WI38 (cell line): ENCODE measurements around the gene B3GAT1.
"Not testable (repeated sequence)": the region's sequence is repeated elsewhere in the genome, so short reads cannot be mapped to it uniquely, and the experiment has no call there.

Experiments used
- H3K4me3 ChIP-seq: 2 replicates; pipeline ENCODE4 v1.5.1; 2011; ENCODE audit warnings: low read depth, mild to moderate bottlenecking, control low read depth, low read length
- CTCF ChIP-seq: IDR thresholded peaks from 2 replicates; pipeline ENCODE4 v1.5.1; 2012; ENCODE audit warnings: low read depth, mild to moderate bottlenecking, control low read depth, low read length

Gene B3GAT1, protein sequence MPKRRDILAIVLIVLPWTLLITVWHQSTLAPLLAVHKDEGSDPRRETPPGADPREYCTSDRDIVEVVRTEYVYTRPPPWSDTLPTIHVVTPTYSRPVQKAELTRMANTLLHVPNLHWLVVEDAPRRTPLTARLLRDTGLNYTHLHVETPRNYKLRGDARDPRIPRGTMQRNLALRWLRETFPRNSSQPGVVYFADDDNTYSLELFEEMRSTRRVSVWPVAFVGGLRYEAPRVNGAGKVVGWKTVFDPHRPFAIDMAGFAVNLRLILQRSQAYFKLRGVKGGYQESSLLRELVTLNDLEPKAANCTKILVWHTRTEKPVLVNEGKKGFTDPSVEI

GRCh38 chr11:134412203-134413042, at the start of gene B3GAT1:
Gene B3GAT1 (minus strand): TSS chr11:134412242. CDS start chr11:134387659, 24,583 bp downstream.
- H3K4me3 ChIP-seq: no peak within 1 kb of the TSS
- no peak for TF ChIP-seq CTCF

DNA sequence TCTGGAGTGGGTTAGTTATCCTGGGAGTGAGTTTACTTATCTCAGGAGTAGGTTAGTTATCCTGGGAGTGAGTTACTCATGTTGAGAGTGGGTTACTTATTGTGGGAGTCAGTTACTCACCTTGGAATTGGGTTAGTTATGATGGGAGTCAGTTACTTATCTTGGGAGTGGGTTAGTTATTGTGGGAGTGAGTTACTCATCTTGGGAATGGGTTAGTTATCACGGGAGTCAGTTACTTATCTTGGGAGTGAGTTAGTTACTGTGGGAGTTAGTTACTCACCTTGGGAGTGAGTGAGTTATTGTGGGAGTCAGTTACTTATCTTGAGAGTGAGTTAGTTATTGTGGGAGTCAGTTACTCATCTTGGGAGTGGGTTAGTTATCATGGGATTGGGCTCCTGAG, 49.6 kb upstream of the B3GAT1 start:
- no peak for TF ChIP-seq CTCF
- no peak overlapping the region for H3K4me3 ChIP-seq

DNA sequence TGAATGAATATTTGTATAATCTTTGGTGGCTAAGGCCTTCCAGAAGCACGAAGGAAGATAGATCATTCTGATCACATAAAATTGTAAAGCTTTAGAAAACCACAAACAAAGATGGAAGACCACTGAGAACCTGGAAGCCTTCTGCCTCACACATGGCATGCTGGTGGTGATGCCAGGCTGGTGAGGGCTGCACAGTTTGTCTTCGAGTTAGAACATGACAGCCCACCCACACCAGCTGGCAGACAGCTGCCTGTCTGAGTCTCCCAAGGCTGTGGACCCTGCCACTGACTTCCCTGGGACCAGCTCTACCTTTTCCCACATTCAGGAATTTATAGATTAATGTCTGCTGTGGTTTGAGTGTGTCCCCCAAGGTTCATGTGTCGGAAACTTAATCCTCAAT, 48.8 kb upstream of the B3GAT1 start:
- TF ChIP-seq CTCF: no peak
- no peak overlapping the region for H3K4me3 ChIP-seq

- H3K4me3 ChIP-seq: no peak overlapping the region
- TF ChIP-seq CTCF: no peak
Measured at GRCh38 chr11:134460062-134460561, 48.1 kb upstream of the B3GAT1 start.

DNA sequence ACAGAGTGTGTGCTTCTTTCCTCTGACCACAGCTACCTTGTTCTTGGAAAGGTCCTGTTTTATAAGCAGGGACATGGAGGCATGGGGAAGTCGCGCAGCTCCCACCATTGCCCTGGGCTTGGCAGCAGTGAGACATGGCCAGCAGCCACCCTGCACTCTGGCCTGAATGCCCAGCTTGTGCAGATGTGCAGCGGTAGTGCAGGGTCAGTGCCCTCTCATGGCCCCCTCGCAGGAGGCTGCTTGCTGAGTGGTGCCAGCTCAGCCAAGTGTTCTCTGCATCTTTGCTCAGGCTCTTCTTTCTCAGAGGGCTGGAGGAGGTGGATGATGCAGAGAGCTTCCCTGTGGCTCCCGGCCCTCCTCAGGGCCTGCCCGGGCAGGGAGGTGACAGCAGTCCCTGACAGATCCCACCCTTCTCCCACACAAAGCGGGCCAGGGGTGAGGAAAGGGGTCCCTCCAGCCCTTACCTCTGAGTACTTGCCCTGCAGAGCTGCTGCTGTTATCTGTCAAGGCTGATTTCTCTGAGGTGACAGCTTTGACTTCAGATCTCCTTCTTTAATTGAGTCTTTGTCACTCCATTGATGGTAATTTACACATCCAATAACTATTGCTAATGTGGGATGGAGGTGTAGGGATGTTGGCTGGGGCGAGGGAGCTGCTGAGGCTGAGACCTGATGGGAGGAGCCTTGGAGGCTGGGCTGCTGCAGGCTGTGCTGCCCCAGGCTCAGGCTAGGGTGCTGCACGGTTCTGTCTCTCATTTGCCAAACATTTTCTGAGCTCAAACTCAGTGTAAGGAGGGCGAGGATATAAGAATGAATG, 47.4 kb upstream of the B3GAT1 start:
- H3K4me3 ChIP-seq: no peak overlapping the region
- TF ChIP-seq CTCF: no peak

DNA sequence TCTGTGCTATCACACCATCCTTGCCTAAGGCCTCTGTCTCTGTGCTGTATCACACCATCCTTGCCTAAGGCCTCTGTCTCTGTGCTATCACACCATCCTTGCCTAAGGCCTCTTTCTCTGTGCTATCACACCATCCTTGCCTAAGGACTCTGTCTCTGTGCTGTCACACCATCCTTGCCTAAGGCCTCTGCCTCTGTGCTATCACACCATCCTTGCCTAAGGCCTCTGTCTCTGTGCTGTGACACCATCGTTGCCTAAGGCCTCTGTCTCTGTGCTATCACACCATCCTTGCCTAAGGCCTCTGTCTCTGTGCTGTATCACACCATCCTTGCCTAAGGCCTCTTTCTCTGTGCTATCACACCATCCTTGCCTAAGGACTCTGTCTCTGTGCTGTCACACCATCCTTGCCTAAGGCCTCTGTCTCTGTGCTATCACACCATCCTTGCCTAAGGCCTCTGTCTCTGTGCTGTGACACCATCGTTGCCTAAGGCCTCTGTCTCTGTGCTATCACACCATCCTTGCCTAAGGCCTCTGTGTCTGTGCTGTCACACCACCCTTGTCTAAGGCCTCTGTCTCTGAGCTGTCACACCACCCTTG, 45.5 kb upstream of the B3GAT1 start:
- not testable (repeated sequence) for H3K4me3 ChIP-seq

DNA sequence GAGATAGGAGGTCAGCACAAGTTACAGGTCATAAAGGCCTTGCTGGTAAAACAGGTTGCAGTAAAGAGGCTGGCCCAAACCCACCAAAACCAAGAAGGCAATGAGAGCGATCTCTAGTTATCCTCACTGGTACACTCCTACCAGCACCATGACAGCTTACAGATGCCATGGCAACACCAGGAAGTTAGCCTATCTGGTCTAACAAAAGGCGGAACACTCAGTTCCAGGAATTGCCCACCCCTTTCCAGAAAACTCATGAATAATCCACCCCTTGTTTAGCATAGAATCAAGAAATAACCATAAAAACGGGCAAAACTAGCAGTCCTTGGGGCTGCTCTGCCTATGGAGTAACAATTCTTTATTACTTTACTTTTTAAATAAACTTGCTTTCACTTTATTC, 43.5 kb upstream of the B3GAT1 start:
- H3K4me3 ChIP-seq: no peak overlapping the region
- TF ChIP-seq CTCF: no peak
